GM19238 (cell line): Measurements from ENCODE around the gene STUM.
A peak's percentile ranks its signal among the peaks of the same experiment; 100 is the strongest.

ENCODE experiments used
- DNase-seq: peaks from one replicate; pipeline ENCODE4 v3.0.0; 2011; ENCODE audit warnings: low spot score; ENCODE audit not compliant: insufficient read length

Gene STUM

GRCh38 chr1:226624526-226624925 lies 76.0 kb downstream of the STUM start:
- DNase-seq, result no peak

GRCh38 chr1:226625326-226625725 lies 76.8 kb downstream of the STUM start:
- DNase-seq, result no peak

- DNase-seq, result no peak
These were observed 77.4 kb downstream of the STUM start for GRCh38 chr1:226625832-226626576.

GRCh38 chr1:226626577-226626956 lies 78.0 kb downstream of the STUM start:
- peak; percentile 68 for DNase-seq

- no peak for DNase-seq
These were observed 78.6 kb downstream of the STUM start for GRCh38 chr1:226627050-226627755.

GRCh38 chr1:226627924-226628611 lies 79.5 kb downstream of the STUM start:
- DNase-seq, result no peak

GRCh38 chr1:226628612-226629155 lies 80.1 kb downstream of the STUM start:
- DNase-seq, result no peak

GRCh38 chr1:226629210-226629895 lies 80.8 kb downstream of the STUM start:
- DNase-seq, result no peak

- no peak for DNase-seq
These were observed 81.5 kb downstream of the STUM start for GRCh38 chr1:226629896-226630550.

GRCh38 chr1:226630592-226630991 lies 82.0 kb downstream of the STUM start:
- no peak for DNase-seq

GRCh38 chr1:226631229-226632000 lies 82.9 kb downstream of the STUM start:
- DNase-seq, result no peak

- DNase-seq, result no peak
These were observed 83.8 kb downstream of the STUM start for GRCh38 chr1:226632169-226632879.

GRCh38 chr1:226632922-226633351 lies 84.4 kb downstream of the STUM start:
- no peak for DNase-seq

GRCh38 chr1:226633541-226634165 lies 85.1 kb downstream of the STUM start:
- DNase-seq, result no peak

- peak; percentile 72 for DNase-seq
These were observed 85.6 kb downstream of the STUM start for GRCh38 chr1:226634166-226634588.

GRCh38 chr1:226634611-226635246 lies 86.2 kb downstream of the STUM start:
- DNase-seq, result no peak

- no peak for DNase-seq
These were observed 86.9 kb downstream of the STUM start for GRCh38 chr1:226635456-226635941.

GRCh38 chr1:226636847-226637096 lies 88.2 kb downstream of the STUM start:
- no peak for DNase-seq
